Liver (tissue), 9 donors: Measurements from ENCODE around the gene TDRD6. TPM values are rescaled to one million over a fixed set of nuclear protein-coding genes. Genes with fewer than 3 reads are reported as not detected.
A peak's percentile ranks its signal among the peaks of the same experiment; 100 is the strongest.
"Not testable (repeated sequence)": the region's sequence is repeated elsewhere in the genome, so short reads cannot be mapped to it uniquely, and the experiment has no call there.

Experiments
- DNase-seq: peaks from one replicate; pipeline ENCODE4 v3.0.0-alpha.2; 2017; ENCODE audit warnings: low spot score
- H3K27ac ChIP-seq, 2 donors: one replicate each; pipeline ENCODE4 v1.7.0; 2013; ENCODE audit warnings: inconsistent platforms in 2 of 2, low read length in 2 of 2, control low read depth in 1 of 2, low read depth in 1 of 2, mild to moderate bottlenecking in 1 of 2
- H3K27me3 ChIP-seq, 4 donors: one replicate each; pipeline versions ENCODE4 v1.6.1 to v1.7.0; 2013; ENCODE audit warnings: low read length in 3 of 4, inconsistent platforms in 1 of 4, mild to moderate bottlenecking in 1 of 4, moderate library complexity in 1 of 4; ENCODE audit not compliant: control insufficient read depth in 4 of 4, insufficient read depth in 4 of 4
- H3K36me3 ChIP-seq, 4 donors: one replicate each; pipeline versions ENCODE4 v1.6.1 to v1.7.0; 2013; ENCODE audit warnings: low read length in 3 of 4, mild to moderate bottlenecking in 3 of 4, low read depth in 1 of 4, moderate library complexity in 1 of 4; ENCODE audit not compliant: control insufficient read depth in 4 of 4, insufficient read depth in 3 of 4
- H3K4me1 ChIP-seq, 4 donors: one replicate each; pipeline versions ENCODE4 v1.6.1 to v1.7.0; 2013; ENCODE audit warnings: low read length in 3 of 4, mild to moderate bottlenecking in 3 of 4, moderate library complexity in 1 of 4; ENCODE audit not compliant: control insufficient read depth in 4 of 4, insufficient read depth in 4 of 4
- H3K4me3 ChIP-seq, 3 donors: one replicate each; pipeline versions ENCODE4 v1.6.1 to v1.7.0; 2013; ENCODE audit warnings: low read length in 3 of 3, control low read depth in 1 of 3, low read depth in 1 of 3, mild to moderate bottlenecking in 1 of 3
- H3K9ac ChIP-seq, 2 donors: one replicate each; pipeline ENCODE4 v1.7.0; 2013; ENCODE audit warnings: low read length in 2 of 2, mild to moderate bottlenecking in 2 of 2, moderate library complexity in 2 of 2, control low read depth in 1 of 2, low read depth in 1 of 2
- H3K9me3 ChIP-seq, 4 donors: one replicate each; pipeline versions ENCODE4 v1.6.1 to v1.7.0; 2013; ENCODE audit warnings: low read length in 3 of 4; ENCODE audit not compliant: control insufficient read depth in 4 of 4
- ATF3 ChIP-seq: IDR thresholded peaks from 2 replicates; pipeline ENCODE4 v1.6.1; 2016; ENCODE audit warnings: antibody characterized with exemption
- CTCF ChIP-seq: fragments of 150-350 bp; IDR thresholded peaks from 2 replicates; pipeline ENCODE4 v1.5.1; 2017; ENCODE audit warnings: improper control_type of control experiment, low read depth, low read length; ENCODE audit not compliant: missing input control
- EGR1 ChIP-seq, 2 donors: IDR thresholded peaks; 2 replicates each; pipeline ENCODE4 v1.6.1; 2016 to 2018; ENCODE audit warnings: antibody characterized with exemption in 2 of 2, low read depth in 2 of 2
- FOXA1 ChIP-seq: IDR thresholded peaks from 2 replicates; pipeline ENCODE4 v1.6.1; 2016; ENCODE audit warnings: antibody characterized with exemption
- FOXA2 ChIP-seq: IDR thresholded peaks from 2 replicates; pipeline ENCODE4 v1.6.1; 2016; ENCODE audit warnings: antibody characterized with exemption
- GABPA ChIP-seq, 2 donors: IDR thresholded peaks in 1 of 2; conservative IDR thresholded peaks in 1 of 2; 2 replicates each; pipeline ENCODE4 v1.6.1; 2016; ENCODE audit warnings: antibody characterized with exemption in 2 of 2, mild to moderate bottlenecking in 1 of 2, moderate library complexity in 1 of 2
- HNF4A ChIP-seq, 2 donors: conservative IDR thresholded peaks; 2 replicates each; pipeline ENCODE4 v1.6.1; 2016; ENCODE audit warnings: antibody characterized with exemption in 2 of 2, mild to moderate bottlenecking in 2 of 2
- HNF4G ChIP-seq: IDR thresholded peaks from 2 replicates; pipeline ENCODE4 v1.6.1; 2016; ENCODE audit warnings: antibody characterized with exemption
- JUND ChIP-seq, 2 donors: IDR thresholded peaks; 2 replicates each; pipeline ENCODE4 v1.6.1; 2016; ENCODE audit warnings: antibody characterized with exemption in 2 of 2
- MAX ChIP-seq: IDR thresholded peaks from 2 replicates; pipeline ENCODE4 v1.6.1; 2016; ENCODE audit warnings: antibody characterized with exemption
- NR2F2 ChIP-seq: IDR thresholded peaks from 2 replicates; pipeline ENCODE4 v1.6.1; 2016; ENCODE audit warnings: antibody characterized with exemption
- RAD21 ChIP-seq, 2 donors: IDR thresholded peaks; 2 replicates each; pipeline ENCODE4 v1.6.1; 2016; ENCODE audit warnings: antibody characterized with exemption in 2 of 2, mild to moderate bottlenecking in 2 of 2
- REST ChIP-seq: IDR thresholded peaks from 2 replicates; pipeline ENCODE4 v1.6.1; 2016; ENCODE audit warnings: antibody characterized with exemption, mild to moderate bottlenecking
- RXRA ChIP-seq, 2 donors: IDR thresholded peaks; 2 replicates each; pipeline ENCODE4 v1.6.1; 2017 to 2018; ENCODE audit warnings: antibody characterized with exemption in 2 of 2, mild to moderate bottlenecking in 1 of 2
- SP1 ChIP-seq: IDR thresholded peaks from 2 replicates; pipeline ENCODE4 v1.6.1; 2018; ENCODE audit warnings: antibody characterized with exemption, mild to moderate bottlenecking
- TAF1 ChIP-seq: conservative IDR thresholded peaks from 2 replicates; pipeline ENCODE4 v1.6.1; 2016; ENCODE audit warnings: antibody characterized with exemption, mild to moderate bottlenecking
- YY1 ChIP-seq: IDR thresholded peaks from 2 replicates; pipeline ENCODE4 v1.6.1; 2016; ENCODE audit warnings: antibody characterized with exemption, mild to moderate bottlenecking
- WGBS: extraction: QIAGEN DNeasy Blood & Tissue Kit; methylation state at CpG from one replicate; pipeline ENCODE4 v1.1.7; 2013; 5-methylcytosine and 5-hydroxymethylcytosine counted together
- polyA plus RNA-seq, 2 donors: library from polyadenylated mRNA; stranded (reverse) in 1 of 2; unstranded in 1 of 2; fragments of 200-250 nt in 1 of 2; fragments of >200 nt in 1 of 2; fragmentation: Nextera tagmentation in 1 of 2; extraction: Ambion mirVana in 1 of 2; gene quantifications; one replicate each; pipeline versions ENCODE4 v1.2.1 to v1.2.3, GENCODE V29; 2013 to 2015
- total RNA-seq, 2 donors: library from RNA; depleted of rRNA; stranded (reverse); fragments of >200 nt; gene quantifications; one replicate each; pipeline ENCODE4 v1.2.3, GENCODE V29; 2014
- TF ChIP-seq, protein P1 (sequence below): IDR thresholded peaks from 2 replicates; pipeline ENCODE4 v1.6.1; 2016; ENCODE audit warnings: antibody characterized with exemption
- donor health status: healthy.
- donor health status: healthy.
- donor health status: healthy.
- donor health status: healthy.
- donor health status: healthy.

TDRD6 gene
- total and polyA plus RNA-seq, 4 donors = 0.07 to 2.0 (median 0.53) TPM

- TF ChIP-seq FOXA2 = no peak
- TF ChIP-seq HNF4G = no peak
- TF ChIP-seq ATF3 = no peak
- TF ChIP-seq, protein P1, sequence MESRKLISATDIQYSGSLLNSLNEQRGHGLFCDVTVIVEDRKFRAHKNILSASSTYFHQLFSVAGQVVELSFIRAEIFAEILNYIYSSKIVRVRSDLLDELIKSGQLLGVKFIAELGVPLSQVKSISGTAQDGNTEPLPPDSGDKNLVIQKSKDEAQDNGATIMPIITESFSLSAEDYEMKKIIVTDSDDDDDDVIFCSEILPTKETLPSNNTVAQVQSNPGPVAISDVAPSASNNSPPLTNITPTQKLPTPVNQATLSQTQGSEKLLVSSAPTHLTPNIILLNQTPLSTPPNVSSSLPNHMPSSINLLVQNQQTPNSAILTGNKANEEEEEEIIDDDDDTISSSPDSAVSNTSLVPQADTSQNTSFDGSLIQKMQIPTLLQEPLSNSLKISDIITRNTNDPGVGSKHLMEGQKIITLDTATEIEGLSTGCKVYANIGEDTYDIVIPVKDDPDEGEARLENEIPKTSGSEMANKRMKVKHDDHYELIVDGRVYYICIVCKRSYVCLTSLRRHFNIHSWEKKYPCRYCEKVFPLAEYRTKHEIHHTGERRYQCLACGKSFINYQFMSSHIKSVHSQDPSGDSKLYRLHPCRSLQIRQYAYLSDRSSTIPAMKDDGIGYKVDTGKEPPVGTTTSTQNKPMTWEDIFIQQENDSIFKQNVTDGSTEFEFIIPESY = peak; percentile 49
- TF ChIP-seq SP1 = no peak
- TF ChIP-seq TAF1 = no peak
- TF ChIP-seq JUND (IDR thresholded peaks at IDR 0.05) = peak in 1 of 2 donors; percentile 26
- TF ChIP-seq MAX = peak; percentile 16
- no peak for TF ChIP-seq FOXA1
- TF ChIP-seq YY1 = peak; percentile 87
- TF ChIP-seq RAD21 (IDR thresholded peaks at IDR 0.05) = peak in 1 of 2 donors; percentile 39
- TF ChIP-seq RXRA (IDR thresholded peaks at IDR 0.05) = peak in 1 of 2 donors; percentile 44
- TF ChIP-seq HNF4A (conservative IDR thresholded peaks at IDR 0.05) = peak; percentile 30 to 43
- H3K9me3 ChIP-seq = no peaks in the 10 kb centered on the region
- no peaks in the 10 kb centered on the region for H3K27me3 ChIP-seq
- no peak for DNase-seq
- peaks cover 6 to 32% (median 19%) of the 10 kb centered on the region in 4 donors for H3K4me1 ChIP-seq
- WGBS = 32% methylated on average over 1 of the region's 1 CpG
- H3K4me3 ChIP-seq = no peak overlapping the region
- no peak overlapping the region for H3K27ac ChIP-seq
- H3K36me3 ChIP-seq = no peaks in the 10 kb centered on the region
- H3K9ac ChIP-seq = no peak overlapping the region
Measured at GRCh38 chr6:46645265-46645664, 42.4 kb upstream of the TDRD6 start.

DNA sequence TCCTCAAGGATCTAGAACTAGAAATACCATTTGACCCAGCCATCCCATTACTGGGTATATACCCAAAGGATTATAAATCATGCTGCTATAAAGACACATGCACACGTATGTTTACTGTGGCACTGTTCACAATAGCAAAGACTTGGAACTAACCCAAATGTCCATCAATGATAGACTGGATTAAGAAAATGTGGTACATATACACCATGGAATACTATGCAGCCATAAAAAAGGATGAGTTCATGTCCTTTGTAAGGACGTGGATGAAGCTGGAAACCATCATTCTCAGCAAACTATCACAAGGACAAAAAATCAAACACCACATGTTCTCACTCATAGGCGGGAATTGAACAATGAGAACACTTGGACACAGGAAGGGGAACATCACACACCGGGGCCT, 39.6 kb upstream of the TDRD6 start:
- H3K4me1 ChIP-seq = peaks cover 7 to 36% (median 21%) of the 10 kb centered on the region in 4 donors
- not testable (repeated sequence) for H3K9ac ChIP-seq, H3K4me3 ChIP-seq, H3K27me3 ChIP-seq, DNase-seq, H3K36me3 ChIP-seq, H3K27ac ChIP-seq, H3K9me3 ChIP-seq
- WGBS = 84% methylated on average over 3 of the region's 4 CpGs

DNA sequence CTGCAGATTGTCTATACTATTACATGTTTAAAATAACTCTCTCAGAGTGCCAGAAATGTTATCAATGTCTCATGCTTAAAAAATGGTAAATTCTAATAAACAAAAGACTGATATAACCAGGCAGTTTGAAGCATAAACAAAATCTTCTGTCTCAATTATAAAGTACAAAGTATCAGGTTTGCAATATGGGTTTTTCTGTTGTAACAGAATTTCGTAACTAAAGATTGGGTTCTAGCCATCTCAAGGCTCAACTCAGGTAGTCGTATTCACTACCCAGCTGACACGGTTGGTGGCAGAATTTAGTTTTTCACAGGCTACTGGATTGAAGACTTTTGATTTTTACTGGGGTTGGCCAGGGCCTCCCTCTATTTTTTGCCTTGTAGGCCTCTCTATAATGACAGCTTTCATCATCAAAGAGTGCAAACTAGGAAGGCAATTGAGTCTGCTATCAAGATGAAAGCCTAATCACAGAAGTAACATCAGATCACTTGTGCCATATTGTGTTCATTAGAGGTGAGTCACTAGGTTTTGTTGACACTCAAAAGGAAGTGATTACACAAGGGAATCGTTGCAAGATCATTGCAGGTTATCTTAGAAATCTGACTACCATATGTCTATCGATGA, 38.7 kb upstream of the TDRD6 start:
- no peaks in the 10 kb centered on the region for H3K9me3 ChIP-seq
- no peak for DNase-seq
- H3K4me1 ChIP-seq = peaks cover 7 to 42% (median 25%) of the 10 kb centered on the region in 4 donors
- no peaks in the 10 kb centered on the region for H3K27me3 ChIP-seq
- peak overlapping the region; percentile 43 to 48 for H3K27ac ChIP-seq
- no peak overlapping the region for H3K9ac ChIP-seq
- no peak overlapping the region for H3K4me3 ChIP-seq
- WGBS = 31% methylated on average over 5 of the region's 5 CpGs
- H3K36me3 ChIP-seq = no peaks in the 10 kb centered on the region
- TF ChIP-seq REST (peak; percentile 11), YY1 (peak; percentile 42), NR2F2 (no peak), EGR1 (IDR thresholded peaks at IDR 0.05; ENCODE audit: low read depth in 2 of 2) (no peak), MAX (no peak), RXRA (IDR thresholded peaks at IDR 0.05) (peak in 1 of 2 donors; percentile 60), HNF4A (conservative IDR thresholded peaks at IDR 0.05) (peak; percentile 76 to 89), SP1 (peak; percentile 55), RAD21 (IDR thresholded peaks at IDR 0.05) (no peak), CTCF (no peak), HNF4G (peak; percentile 15), GABPA (IDR thresholded peaks at IDR 0.05 in 1 of 2, conservative IDR thresholded peaks at IDR 0.05 in 1 of 2) (no peak), FOXA2 (peak; percentile 48), JUND (IDR thresholded peaks at IDR 0.05) (peak; percentile 88 to 92), TAF1 (no peak), ATF3 (peak; percentile 71), FOXA1 (peak; percentile 34)
